Large intestine (tissue), 3 donors: ENCODE measurements around the gene MPHOSPH9. TPM values are rescaled to one million over a fixed set of nuclear protein-coding genes. Genes with fewer than 3 reads are reported as not detected.
A peak's percentile ranks its signal among the peaks of the same experiment; 100 is the strongest.
"Not testable (repeated sequence)": the region's sequence is repeated elsewhere in the genome, so short reads cannot be mapped to it uniquely, and the experiment has no call there.

Source experiments
- DNase-seq, 2 donors: peaks; one replicate each; pipeline versions ENCODE4 v3.0.0 to v3.0.0-alpha.2; 2013
- H3K27ac ChIP-seq: one replicate; pipeline ENCODE4 v1.5.1; 2013; ENCODE audit warnings: low read length
- H3K27me3 ChIP-seq: 2 replicates; pipeline ENCODE4 v1.6.1; 2013; ENCODE audit warnings: low read length; ENCODE audit not compliant: control insufficient read depth, insufficient read depth
- H3K36me3 ChIP-seq: 2 replicates; pipeline ENCODE4 v1.6.1; 2013; ENCODE audit warnings: low read length; ENCODE audit not compliant: control insufficient read depth, insufficient read depth
- H3K4me1 ChIP-seq: one replicate; pipeline ENCODE4 v1.6.1; 2013; ENCODE audit warnings: low read length; ENCODE audit not compliant: control insufficient read depth, insufficient read depth
- H3K4me3 ChIP-seq: one replicate; pipeline ENCODE4 v1.5.1; 2013; ENCODE audit warnings: low read length
- H3K9me3 ChIP-seq: one replicate; pipeline ENCODE4 v1.6.1; 2013; ENCODE audit warnings: mild to moderate bottlenecking, low read depth, low read length, moderate library complexity; ENCODE audit not compliant: control insufficient read depth
- WGBS: methylation state at CpG from one replicate; pipeline ENCODE4 v1.1.5; 2013; ENCODE audit warnings: low lambda C conversion rate; ENCODE audit not compliant: insufficient coverage; 5-methylcytosine and 5-hydroxymethylcytosine counted together
- polyA plus RNA-seq: library from polyadenylated mRNA; unstranded; fragments of 120-200 nt; gene quantifications from one replicate; pipeline ENCODE4 v1.2.1, GENCODE V29; 2013

MPHOSPH9 gene
- polyA plus RNA-seq, 1 donor, result 17.8 TPM

DNA sequence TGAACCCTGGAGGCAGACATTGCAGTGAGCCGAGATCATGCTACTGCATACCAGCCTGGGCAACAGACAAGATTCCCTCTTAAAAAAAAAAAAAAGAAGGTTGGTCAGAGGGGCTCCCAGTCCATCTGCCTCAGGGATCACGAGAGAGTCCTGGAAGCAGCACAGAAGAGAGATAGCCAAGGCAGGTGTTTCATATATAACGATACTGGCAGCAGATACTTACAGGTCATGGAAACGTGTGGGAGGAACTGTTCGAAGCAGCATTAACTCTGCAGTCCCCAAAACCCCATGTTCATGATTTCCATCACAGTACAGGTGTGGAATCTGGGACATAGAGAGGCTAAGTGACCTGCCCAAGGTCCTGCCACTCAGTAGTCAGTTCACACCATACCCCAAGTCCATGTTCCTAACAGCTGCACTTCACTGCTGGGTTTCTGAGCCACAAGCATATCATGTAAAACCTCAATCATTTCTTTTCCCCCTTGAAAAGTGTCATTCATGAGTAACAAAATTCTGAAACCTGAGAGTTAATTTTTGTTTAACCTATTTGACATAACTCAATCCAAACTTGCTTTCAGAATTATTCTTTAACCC is 22.0 kb upstream of the MPHOSPH9 start:
- Histone ChIP-seq H3K27ac (no peak overlapping the region), H3K9me3 (no peaks in the 10 kb centered on the region), H3K27me3 (no peaks in the 10 kb centered on the region), H3K4me3 (no peak overlapping the region), H3K36me3 (peaks cover 53% of the 10 kb centered on the region), H3K4me1 (peaks cover 14% of the 10 kb centered on the region)
- DNase-seq, result no peak
- no CpG with 5 or more reads among the region's 5 CpGs for WGBS

DNA sequence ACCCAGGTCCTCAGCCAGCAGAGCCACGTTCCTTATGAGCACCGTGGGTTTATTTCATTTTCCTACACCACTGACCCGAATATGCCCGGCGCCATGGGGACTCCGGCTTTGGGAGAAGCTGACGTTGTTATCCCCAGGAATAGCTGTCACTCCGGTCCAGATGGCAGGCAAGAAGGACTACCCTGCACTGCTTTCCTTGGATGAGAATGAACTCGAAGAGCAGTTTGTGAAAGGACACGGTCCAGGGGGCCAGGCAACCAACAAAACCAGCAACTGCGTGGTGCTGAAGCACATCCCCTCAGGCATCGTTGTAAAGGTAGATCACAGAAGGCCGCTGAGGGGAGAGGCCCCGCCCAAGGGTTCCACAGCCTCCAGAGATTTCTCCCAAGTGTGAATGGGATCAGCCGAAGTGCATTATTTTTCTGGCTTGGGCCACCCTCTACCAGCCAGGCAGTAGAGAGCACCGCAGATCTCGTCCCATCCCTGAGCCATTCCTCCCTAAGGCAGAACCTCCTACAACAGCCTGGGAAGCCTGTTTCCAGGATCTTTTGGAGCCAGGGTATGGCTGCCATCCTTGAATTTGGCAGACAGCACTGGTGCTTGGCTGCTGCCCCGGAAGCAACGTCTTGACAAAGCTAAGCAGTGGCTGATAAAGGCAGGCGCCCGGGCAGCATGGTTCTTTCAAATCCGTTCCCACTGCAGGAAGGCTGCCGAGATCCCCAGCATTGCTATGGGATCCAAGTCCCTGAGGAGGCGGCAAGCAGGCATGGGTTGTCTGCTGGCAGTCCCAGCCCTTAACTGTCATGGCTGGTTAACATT is 20.9 kb upstream of the MPHOSPH9 start:
- Histone ChIP-seq H3K27ac (no peak overlapping the region), H3K27me3 (no peaks in the 10 kb centered on the region), H3K4me1 (peaks cover 14% of the 10 kb centered on the region), H3K9me3 (peaks cover 6% of the 10 kb centered on the region), H3K4me3 (no peak overlapping the region), H3K36me3 (peaks cover 49% of the 10 kb centered on the region)
- no peak for DNase-seq
- WGBS, result no CpG with 5 or more reads among the region's 24 CpGs

DNA sequence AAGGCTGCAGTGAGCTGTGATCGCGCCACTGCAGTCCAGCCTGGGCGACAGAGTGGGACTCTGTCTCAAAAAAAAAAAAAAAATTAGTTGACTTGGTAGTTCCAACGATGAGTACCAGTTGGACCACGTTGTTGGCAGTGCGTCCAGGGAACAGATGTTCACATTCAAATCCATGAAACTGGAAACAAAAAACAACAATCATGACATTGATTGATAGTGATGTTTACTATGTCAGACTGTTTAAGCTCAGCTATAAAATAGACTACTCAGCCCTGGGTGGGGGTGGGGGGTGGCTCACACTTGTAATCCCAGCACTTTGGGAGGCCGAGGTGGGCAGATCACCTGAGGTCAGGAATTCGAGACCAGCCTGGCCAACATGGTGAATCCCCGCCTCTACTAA is 19.4 kb upstream of the MPHOSPH9 start:
- Histone ChIP-seq H3K36me3 (peaks cover 42% of the 10 kb centered on the region), H3K4me1 (peaks cover 14% of the 10 kb centered on the region)
- WGBS, result no CpG with 5 or more reads among the region's 9 CpGs
- not testable (repeated sequence) for H3K27ac ChIP-seq, H3K4me3 ChIP-seq, H3K27me3 ChIP-seq, DNase-seq, H3K9me3 ChIP-seq

DNA sequence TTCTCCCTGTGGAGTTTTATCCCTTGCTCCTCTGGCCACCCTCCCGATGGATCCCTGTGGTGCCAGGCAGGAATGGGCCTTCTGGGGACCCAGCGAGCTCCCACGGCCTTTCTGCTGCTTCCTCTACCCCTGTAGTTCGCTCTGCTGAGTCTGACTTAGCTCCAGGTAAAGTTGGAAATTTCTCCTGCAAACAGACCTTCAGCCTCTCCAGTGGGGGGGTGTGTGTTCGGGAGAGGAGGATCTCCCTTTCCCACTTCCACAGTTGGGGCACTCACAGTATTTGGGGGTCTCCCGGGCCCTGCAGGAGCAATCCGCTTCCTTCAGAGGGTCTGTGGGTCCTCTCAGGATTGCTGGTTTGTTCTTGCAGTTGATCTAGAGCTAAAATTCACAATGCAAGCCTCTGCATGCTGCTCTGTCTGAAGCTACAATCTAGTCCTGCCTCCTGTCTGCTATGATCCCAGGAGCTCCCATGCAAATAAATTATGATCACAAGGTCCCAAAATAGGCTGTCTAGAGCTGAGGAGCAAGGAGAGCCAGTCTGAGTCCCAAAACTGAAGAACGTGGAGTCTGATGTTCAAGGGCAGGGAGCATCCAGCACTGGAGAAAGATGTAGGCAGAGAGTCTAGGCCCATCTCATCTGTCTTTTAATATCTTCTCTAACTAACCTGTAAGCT is 18.6 kb upstream of the MPHOSPH9 start:
- Histone ChIP-seq H3K4me1 (peaks cover 14% of the 10 kb centered on the region), H3K9me3 (peaks cover 6% of the 10 kb centered on the region), H3K36me3 (peaks cover 37% of the 10 kb centered on the region), H3K27me3 (no peaks in the 10 kb centered on the region), H3K4me3 (no peak overlapping the region), H3K27ac (peak overlapping the region; percentile 83)
- no CpG with 5 or more reads among the region's 8 CpGs for WGBS
- DNase-seq, result no peak

DNA sequence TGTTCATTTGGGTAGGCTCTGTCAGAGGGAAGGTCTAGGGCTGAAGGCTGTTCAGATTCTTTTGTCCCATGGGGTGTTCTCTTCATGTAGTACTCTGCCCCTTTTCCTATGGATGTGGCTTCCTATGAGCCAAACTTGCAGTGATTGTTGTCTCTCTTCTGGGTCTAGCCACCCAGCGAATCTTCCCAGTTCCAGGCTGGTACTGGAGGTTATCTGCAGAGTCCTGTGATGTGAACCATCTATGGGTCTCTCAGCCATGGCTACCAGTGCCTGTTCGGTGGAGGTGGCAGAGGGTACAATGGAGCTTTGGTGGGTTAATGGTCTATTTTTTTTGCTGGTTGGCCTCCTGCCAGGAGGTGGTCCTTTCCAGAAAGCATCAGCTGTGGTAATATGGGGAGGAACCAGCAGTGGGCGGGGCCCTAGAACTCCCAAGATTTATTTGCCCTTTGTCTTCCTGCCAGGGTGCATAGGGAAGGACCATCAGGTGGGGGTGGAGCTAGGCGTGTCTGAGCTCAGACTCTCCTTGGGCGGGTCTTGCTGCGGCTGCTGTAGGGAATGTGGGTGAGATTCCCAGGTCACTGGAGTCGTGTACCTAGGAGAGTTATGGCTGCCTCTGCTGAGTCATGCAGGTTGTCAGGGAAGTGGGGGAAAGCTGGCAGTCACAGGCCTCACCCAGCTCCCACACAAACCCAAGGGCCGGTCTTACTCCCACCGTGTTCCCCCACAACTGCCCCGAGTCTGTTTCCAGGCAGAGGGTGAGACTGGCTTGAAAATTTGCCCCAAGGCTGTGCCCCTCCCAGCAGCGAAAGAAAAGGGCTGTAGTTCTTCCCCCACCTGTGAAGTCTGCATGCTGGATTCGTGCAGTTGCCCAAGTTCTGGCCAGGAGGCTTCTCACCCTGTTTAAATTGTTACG is 17.8 kb upstream of the MPHOSPH9 start:
- H3K36me3 ChIP-seq, result peaks cover 30% of the 10 kb centered on the region
- peak overlapping the region; percentile 83 for H3K27ac ChIP-seq
- WGBS, result no CpG with 5 or more reads among the region's 13 CpGs
- H3K27me3 ChIP-seq, result no peaks in the 10 kb centered on the region
- DNase-seq, result peak; percentile 95 to 98
- peaks cover 6% of the 10 kb centered on the region for H3K9me3 ChIP-seq
- peaks cover 14% of the 10 kb centered on the region for H3K4me1 ChIP-seq
- no peak overlapping the region for H3K4me3 ChIP-seq

DNA sequence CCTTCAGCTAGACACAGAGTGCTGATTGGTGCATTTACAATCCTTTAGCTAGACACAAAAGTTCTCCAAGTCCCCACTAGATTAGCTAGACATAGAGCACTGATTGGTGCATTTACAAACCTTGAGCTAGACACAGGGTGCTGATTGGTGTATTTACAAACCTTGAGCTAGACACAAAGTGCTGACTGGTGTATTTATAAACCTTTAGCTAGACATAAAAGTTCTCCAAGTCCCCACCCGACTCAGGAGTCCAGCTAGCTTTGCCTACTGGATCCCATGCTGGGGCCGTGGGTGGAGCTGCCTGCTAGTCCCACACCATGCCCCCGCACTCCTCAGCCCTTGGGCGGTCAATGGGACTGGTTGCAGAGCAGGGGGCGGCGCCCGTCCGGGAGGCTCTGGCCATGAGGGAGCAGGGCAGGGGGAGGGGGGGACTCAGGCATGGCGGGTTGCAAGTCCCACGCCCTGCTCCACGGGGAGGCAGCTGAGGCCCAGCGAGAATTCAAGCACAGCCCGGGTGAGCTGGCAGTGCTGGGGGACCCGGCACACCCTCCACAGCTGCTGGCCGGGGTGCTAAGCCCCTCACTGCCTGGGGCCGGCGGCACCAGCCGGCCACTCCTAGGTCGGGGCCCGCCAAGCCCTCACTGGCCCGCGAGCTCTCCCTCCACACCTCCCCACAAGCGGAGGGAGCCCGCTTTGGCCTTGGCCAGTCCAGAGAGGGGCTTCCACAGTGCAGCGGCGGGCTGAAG is 16.2 kb upstream of the MPHOSPH9 start:
- not testable (repeated sequence) for H3K9me3 ChIP-seq, DNase-seq, H3K27me3 ChIP-seq, H3K4me3 ChIP-seq, H3K27ac ChIP-seq
- Histone ChIP-seq H3K36me3 (peaks cover 20% of the 10 kb centered on the region), H3K4me1 (peaks cover 14% of the 10 kb centered on the region)
- no CpG with 5 or more reads among the region's 26 CpGs for WGBS

DNA sequence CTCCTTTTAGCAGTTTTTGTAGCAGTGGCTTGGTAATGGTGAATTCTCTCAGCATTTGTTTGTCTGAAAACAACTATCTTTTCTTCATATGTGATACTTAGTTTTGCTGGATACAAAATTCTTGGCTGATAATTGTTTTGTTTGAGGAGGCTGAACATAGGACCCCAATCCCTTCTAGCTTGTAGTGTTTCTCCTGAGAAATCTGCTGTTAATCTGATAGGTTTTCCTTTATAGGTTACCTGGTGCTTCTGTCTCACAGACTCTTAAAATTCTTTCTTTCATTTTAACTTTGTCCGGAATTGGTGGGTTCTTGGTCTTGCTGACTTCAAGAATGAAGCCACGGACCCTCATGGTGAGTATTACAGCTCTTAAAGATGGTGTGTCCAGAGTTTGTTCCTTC is 15.2 kb upstream of the MPHOSPH9 start:
- WGBS, result 100% methylated on average over 1 of the region's 2 CpGs
- H3K27ac ChIP-seq, H3K36me3 ChIP-seq, H3K4me3 ChIP-seq, DNase-seq, H3K9me3 ChIP-seq, H3K27me3 ChIP-seq: not testable (repeated sequence)
- H3K4me1 ChIP-seq, result peaks cover 14% of the 10 kb centered on the region

DNA sequence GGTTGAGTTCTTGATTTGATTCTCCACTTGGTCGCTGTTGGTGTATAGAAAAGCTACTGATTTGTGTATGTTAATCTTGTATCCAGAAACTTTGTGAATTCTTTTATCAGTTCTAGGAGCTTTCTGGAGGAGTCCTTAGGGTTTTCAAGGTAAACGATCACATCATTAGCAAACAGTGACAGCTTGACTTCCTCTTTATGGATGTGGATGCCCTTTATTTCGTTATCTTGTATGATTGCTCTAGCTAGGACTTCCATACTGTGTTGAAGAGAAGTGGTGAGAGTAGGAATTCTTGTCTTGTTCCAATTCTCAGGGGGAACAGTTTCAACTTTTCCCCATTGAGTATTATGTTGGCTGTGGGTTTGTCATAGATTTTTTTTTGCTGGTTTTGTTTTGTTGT is 12.7 kb upstream of the MPHOSPH9 start:
- Histone ChIP-seq H3K9me3 (peaks cover 6% of the 10 kb centered on the region), H3K36me3 (peaks cover 13% of the 10 kb centered on the region), H3K27me3 (no peaks in the 10 kb centered on the region), H3K4me3 (no peak overlapping the region), H3K4me1 (peaks cover 5% of the 10 kb centered on the region), H3K27ac (no peak overlapping the region)
- no peak for DNase-seq
- WGBS, result no CpG with 5 or more reads among the region's 3 CpGs

DNA sequence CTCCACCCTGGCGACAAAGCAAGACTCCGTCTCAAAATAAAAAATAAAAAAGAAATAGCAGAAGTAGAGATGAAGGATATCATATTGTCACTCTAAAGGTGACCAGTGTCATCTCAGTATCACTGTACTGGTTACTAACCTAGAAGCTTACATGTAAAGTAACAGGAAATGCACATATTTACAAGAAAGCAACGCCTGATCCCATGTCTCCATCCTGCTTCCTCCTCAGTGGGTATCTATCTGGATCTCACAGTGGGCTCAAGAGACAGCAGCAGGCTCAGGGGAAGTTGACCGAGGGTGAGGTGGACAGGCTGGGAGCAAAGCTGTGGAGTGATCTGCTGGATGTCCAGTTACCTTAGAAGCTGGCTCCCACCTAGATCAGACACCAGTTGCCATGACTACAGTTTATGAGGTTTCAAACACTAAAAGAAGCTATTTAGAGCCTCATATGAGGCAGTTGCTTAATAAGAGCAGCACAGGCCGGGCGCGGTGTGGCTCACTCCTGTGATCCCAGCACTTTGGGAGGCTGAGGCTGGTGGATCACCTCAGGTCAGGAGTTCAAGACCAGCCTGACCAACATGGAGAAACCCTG is 10.8 kb upstream of the MPHOSPH9 start:
- no peaks in the 10 kb centered on the region for H3K9me3 ChIP-seq
- H3K4me3 ChIP-seq, result no peak overlapping the region
- 100% methylated on average over 1 of the region's 7 CpGs for WGBS
- no peaks in the 10 kb centered on the region for H3K4me1 ChIP-seq
- H3K36me3 ChIP-seq, result peaks cover 10% of the 10 kb centered on the region
- DNase-seq, result no peak
- H3K27ac ChIP-seq, result no peak overlapping the region
- H3K27me3 ChIP-seq, result no peaks in the 10 kb centered on the region
